KMS-11 (cell line): ENCODE data around the gene PARD3B.

ENCODE experiments used
- H2AFZ ChIP-seq: fragments of 200-600 bp; sonication (generic); 2 replicates; pipeline ENCODE4 v1.6.1; 2016; ENCODE audit warnings: antibody characterized with exemption, mixed run types, low read depth
- H3K27ac ChIP-seq: fragments of 200-600 bp; sonication (generic); 2 replicates; pipeline ENCODE4 v1.6.1; 2016; ENCODE audit warnings: mild to moderate bottlenecking, mixed run types
- H3K27me3 ChIP-seq: fragments of 200-600 bp; sonication (generic); 2 replicates; pipeline ENCODE4 v1.6.1; 2017; ENCODE audit warnings: mild to moderate bottlenecking, low read depth, mixed run types, moderate library complexity; ENCODE audit not compliant: insufficient read depth
- H3K36me3 ChIP-seq: fragments of 200-600 bp; sonication (generic); 2 replicates; pipeline ENCODE4 v1.6.1; 2017; ENCODE audit warnings: mild to moderate bottlenecking, mixed run types; ENCODE audit not compliant: insufficient read depth
- H3K4me1 ChIP-seq: fragments of 200-600 bp; sonication (generic); 2 replicates; pipeline ENCODE4 v1.6.1; 2016; ENCODE audit warnings: mild to moderate bottlenecking, low read depth, mixed run types; ENCODE audit not compliant: poor library complexity, severe bottlenecking
- H3K4me2 ChIP-seq: fragments of 200-600 bp; sonication (generic); 2 replicates; pipeline ENCODE4 v1.7.0; 2016; ENCODE audit warnings: mild to moderate bottlenecking, mixed run types
- H3K4me3 ChIP-seq: fragments of 200-600 bp; sonication (generic); IDR thresholded peaks from 2 replicates; pipeline ENCODE4 v1.6.1; 2017; ENCODE audit warnings: low read depth, low read length, mixed read lengths; ENCODE audit not compliant: insufficient read depth
- H3K79me2 ChIP-seq: fragments of 200-600 bp; sonication (generic); 2 replicates; pipeline ENCODE4 v1.6.1; 2016; ENCODE audit warnings: low read depth, mixed run types; ENCODE audit not compliant: insufficient read depth
- H3K9ac ChIP-seq: fragments of 200-600 bp; sonication (generic); 2 replicates; pipeline ENCODE4 v1.6.1; 2016; ENCODE audit warnings: mild to moderate bottlenecking, mixed run types
- H4K20me1 ChIP-seq: fragments of 200-600 bp; sonication (generic); 2 replicates; pipeline ENCODE4 v1.6.1; 2016; ENCODE audit warnings: mild to moderate bottlenecking, mixed run types; ENCODE audit not compliant: insufficient read depth
- CTCF ChIP-seq: fragments of 200-600 bp; sonication (generic); conservative IDR thresholded peaks from 2 replicates; pipeline ENCODE4 v1.6.1; 2017; ENCODE audit warnings: low read depth, mild to moderate bottlenecking, antibody characterized with exemption, low read length, moderate library complexity, mixed read lengths

Gene PARD3B

GRCh38 chr2:205193125-205193835 lies 648.0 kb downstream of the PARD3B start:
- Histone ChIP-seq H3K27me3 (no peaks in the 10 kb centered on the region), H4K20me1 (no peaks in the 10 kb centered on the region), H3K4me2 (no peak overlapping the region), H3K9ac (no peak overlapping the region), H3K79me2 (no peaks in the 10 kb centered on the region), H3K36me3 (no peaks in the 10 kb centered on the region), H3K4me3 (no peak overlapping the region), H2AFZ (no peak overlapping the region), H3K27ac (no peak overlapping the region), H3K4me1 (peaks cover 9% of the 10 kb centered on the region)
- TF ChIP-seq CTCF, result no peak

- no peak overlapping the region for H3K27ac ChIP-seq
- H3K4me1 ChIP-seq, result peaks cover 9% of the 10 kb centered on the region
- no peak overlapping the region for H3K4me2 ChIP-seq
- no peak for TF ChIP-seq CTCF
- H3K4me3 ChIP-seq, result no peak overlapping the region
- no peaks in the 10 kb centered on the region for H4K20me1 ChIP-seq
- H2AFZ ChIP-seq, result no peak overlapping the region
- no peaks in the 10 kb centered on the region for H3K36me3 ChIP-seq
- H3K79me2 ChIP-seq, result no peaks in the 10 kb centered on the region
- H3K27me3 ChIP-seq, result no peaks in the 10 kb centered on the region
- H3K9ac ChIP-seq, result no peak overlapping the region
These were observed 648.6 kb downstream of the PARD3B start for GRCh38 chr2:205193836-205194228.

- no peak overlapping the region for H2AFZ ChIP-seq
- peak overlapping the region; percentile 14; the same call in 1 of the 2 replicates for H3K4me2 ChIP-seq
- H3K9ac ChIP-seq, result no peak overlapping the region
- no peaks in the 10 kb centered on the region for H4K20me1 ChIP-seq
- no peaks in the 10 kb centered on the region for H3K27me3 ChIP-seq
- TF ChIP-seq CTCF, result no peak
- no peaks in the 10 kb centered on the region for H3K79me2 ChIP-seq
- no peak overlapping the region for H3K27ac ChIP-seq
- H3K4me3 ChIP-seq, result no peak overlapping the region
- H3K4me1 ChIP-seq, result peaks cover 9% of the 10 kb centered on the region
- H3K36me3 ChIP-seq, result no peaks in the 10 kb centered on the region
These were observed 652.3 kb downstream of the PARD3B start for GRCh38 chr2:205197468-205198139.

- Histone ChIP-seq H4K20me1 (no peaks in the 10 kb centered on the region), H3K27me3 (no peaks in the 10 kb centered on the region), H3K4me1 (peaks cover 9% of the 10 kb centered on the region), H3K27ac (no peak overlapping the region), H2AFZ (no peak overlapping the region), H3K4me3 (no peak overlapping the region), H3K79me2 (no peaks in the 10 kb centered on the region), H3K9ac (no peak overlapping the region), H3K36me3 (no peaks in the 10 kb centered on the region), H3K4me2 (no peak overlapping the region; the same call in 1 of the 2 replicates)
- no peak for TF ChIP-seq CTCF
These were observed 652.9 kb downstream of the PARD3B start for GRCh38 chr2:205198140-205198525.
